AG09319 (cell line): Measurements from ENCODE around the gene KRT72.

ENCODE experiments used
- DNase-seq: peaks from one replicate; pipeline ENCODE4 v3.0.0-alpha.2; 2010; ENCODE audit warnings: low read depth; ENCODE audit errors: extremely low read depth
- CTCF ChIP-seq: IDR thresholded peaks from 2 replicates; pipeline ENCODE4 v1.5.1; 2011; ENCODE audit warnings: low read depth, mild to moderate bottlenecking, inconsistent platforms, low read length, moderate library complexity

Gene KRT72

DNA sequence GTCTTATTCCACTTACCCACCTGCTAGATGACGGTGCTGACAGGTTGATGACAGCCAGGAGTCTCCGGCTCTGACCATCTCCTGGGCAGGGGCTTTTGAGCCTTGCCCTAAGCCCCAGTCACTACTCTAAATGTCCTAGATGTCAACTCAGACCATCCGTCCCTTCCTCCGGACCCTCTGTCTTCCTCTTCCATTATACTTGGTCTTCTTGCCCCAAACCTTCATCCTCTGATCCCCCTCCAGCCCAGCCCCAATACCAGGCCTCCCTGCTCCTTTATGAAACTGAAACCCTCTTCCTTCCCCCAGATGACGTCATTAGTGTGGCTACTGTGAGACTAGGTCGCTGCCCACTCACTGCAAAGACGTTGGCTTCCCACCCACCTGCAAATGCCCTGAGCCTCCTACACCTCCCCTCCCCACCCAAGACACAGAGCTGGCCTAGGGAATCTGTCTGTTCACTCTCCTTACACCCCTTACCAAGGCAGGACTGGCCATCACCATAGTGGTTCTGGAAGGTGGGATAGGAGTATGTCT is 58.4 kb downstream of the KRT72 start:
- DNase-seq, result no peak
- no peak for TF ChIP-seq CTCF

GRCh38 chr12:52542157-52542556 is 59.1 kb downstream of the KRT72 start:
- no peak for DNase-seq
- TF ChIP-seq CTCF, result no peak

- no peak for TF ChIP-seq CTCF
- DNase-seq, result no peak
Measured at GRCh38 chr12:52541709-52542108, 59.6 kb downstream of the KRT72 start.

GRCh38 chr12:52540531-52540930 is 60.7 kb downstream of the KRT72 start:
- no peak for DNase-seq
- TF ChIP-seq CTCF, result no peak

DNA sequence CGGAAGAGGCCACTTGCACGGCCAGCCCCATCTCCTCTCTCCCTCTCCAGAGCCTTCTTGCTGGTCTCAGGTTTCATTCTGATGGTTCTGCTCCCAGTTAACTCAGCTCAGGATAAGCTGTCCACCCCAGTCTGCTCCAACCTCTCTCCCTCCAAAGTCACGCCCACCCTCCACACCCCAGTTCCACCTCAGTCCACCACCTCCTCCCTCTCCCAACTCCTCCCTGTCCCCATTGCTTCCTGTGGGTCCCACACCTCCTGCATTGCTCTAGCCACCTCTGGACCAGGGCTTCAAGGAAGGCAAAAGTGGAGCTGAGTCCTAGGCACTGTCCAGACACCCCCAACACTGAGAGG is 61.5 kb downstream of the KRT72 start:
- no peak for TF ChIP-seq CTCF
- no peak for DNase-seq

DNA sequence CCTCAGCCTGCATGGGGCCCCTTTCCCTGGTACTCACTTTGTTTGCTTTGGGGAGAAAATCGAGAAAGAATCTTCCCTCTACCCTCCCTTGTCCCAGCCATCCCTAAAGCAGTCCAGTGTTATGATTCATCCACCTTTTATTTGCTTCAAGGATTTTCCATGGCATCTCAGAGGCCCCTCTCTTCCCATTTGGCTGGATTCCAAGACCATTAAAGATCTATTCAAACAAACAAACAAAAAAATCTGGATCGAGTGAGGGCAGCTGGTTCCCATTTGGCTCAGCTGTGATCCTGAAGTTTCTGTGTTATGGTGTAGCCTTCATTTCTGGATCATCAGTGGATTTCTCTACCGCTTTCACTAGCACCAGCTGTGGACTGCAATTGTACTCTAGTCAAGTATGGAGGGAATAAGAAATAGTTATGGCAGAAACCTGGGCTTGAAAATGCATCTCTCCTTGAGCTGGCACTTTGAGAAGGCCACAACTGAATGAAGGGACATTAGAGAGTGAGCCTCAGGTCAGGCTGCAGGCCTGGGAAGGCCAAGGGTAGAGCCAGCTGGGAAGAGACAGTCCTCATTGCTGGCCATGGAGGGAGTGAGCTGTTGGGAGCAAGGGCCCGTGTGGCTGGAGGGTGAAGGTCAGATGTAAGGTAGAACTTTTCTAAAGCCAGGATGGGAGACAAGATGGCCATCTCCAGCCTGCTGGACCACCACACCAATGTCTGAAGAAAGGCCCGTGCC is 62.0 kb downstream of the KRT72 start:
- DNase-seq, result peak; percentile 31
- no peak for TF ChIP-seq CTCF

DNA sequence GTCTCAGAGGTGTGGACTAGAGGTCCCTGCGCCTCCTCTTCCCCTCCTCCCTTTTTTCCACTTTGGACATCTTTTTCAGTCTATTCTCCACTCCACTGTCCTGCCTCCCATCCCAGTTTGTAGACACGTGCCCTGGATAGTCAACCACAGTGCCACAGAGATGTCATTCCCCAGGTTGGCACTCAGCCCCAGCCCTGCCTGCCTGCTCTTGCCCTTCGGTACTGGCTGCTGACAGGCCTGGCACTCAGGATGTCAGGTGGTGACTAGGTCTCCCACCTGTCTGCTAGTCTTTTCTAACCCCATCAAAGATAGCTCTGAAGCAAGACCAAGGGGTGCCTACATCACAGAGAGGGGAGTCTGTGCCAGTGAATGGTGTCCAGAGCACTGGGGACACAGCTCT is 64.2 kb downstream of the KRT72 start:
- no peak for DNase-seq
- no peak for TF ChIP-seq CTCF
